ENCODE results near the gene ROPN1B.

DNA sequence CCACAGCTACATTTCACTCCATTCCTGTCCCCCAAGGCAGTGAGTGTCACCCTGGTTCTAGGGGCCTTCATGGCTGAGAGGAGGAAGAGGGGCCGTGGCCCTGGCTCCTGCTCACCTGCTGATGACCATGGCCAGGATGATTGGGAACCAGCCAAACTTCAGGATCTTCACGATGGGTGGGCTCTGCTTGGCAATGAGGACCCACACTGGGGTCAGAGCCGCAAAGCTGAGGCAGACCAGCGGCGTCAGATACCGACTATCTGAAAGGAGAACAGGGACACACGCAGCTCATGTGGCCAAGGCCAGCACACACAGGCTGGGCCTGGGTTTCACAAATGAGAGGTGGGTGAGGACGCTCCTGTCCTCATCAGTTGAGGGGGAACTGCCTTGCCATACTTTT, 47.6 kb downstream of the ROPN1B start:
- TF ChIP-seq, protein P1, sequence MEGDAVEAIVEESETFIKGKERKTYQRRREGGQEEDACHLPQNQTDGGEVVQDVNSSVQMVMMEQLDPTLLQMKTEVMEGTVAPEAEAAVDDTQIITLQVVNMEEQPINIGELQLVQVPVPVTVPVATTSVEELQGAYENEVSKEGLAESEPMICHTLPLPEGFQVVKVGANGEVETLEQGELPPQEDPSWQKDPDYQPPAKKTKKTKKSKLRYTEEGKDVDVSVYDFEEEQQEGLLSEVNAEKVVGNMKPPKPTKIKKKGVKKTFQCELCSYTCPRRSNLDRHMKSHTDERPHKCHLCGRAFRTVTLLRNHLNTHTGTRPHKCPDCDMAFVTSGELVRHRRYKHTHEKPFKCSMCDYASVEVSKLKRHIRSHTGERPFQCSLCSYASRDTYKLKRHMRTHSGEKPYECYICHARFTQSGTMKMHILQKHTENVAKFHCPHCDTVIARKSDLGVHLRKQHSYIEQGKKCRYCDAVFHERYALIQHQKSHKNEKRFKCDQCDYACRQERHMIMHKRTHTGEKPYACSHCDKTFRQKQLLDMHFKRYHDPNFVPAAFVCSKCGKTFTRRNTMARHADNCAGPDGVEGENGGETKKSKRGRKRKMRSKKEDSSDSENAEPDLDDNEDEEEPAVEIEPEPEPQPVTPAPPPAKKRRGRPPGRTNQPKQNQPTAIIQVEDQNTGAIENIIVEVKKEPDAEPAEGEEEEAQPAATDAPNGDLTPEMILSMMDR (conservative IDR thresholded peaks at IDR 0.05 in 1 of 2, IDR thresholded peaks at IDR 0.05 in 1 of 2; ENCODE audit: low read depth in 1 of 2, low read length in 2 of 2) = no peak
- TF ChIP-seq EZH2 (IDR thresholded peaks at IDR 0.05; ENCODE audit: low read length, missing control alignments) = no peak

Data from fibroblast of lung (primary cell).